Ishikawa (cell line): ENCODE measurements around the gene OR3A1.

Experiments used
- CEBPB ChIP-seq: IDR thresholded peaks from 2 replicates; pipeline ENCODE4 v1.6.1; 2012
- CREB1 ChIP-seq: IDR thresholded peaks from 2 replicates; pipeline ENCODE4 v1.6.1; 2012; ENCODE audit warnings: low read depth
- EP300 ChIP-seq: IDR thresholded peaks from 2 replicates; pipeline ENCODE4 v1.6.1; 2012; ENCODE audit warnings: borderline replicate concordance
- FOXM1 ChIP-seq: IDR thresholded peaks from 2 replicates; pipeline ENCODE4 v1.6.1; 2012; ENCODE audit warnings: low read depth, borderline replicate concordance
- MAX ChIP-seq: IDR thresholded peaks from 2 replicates; pipeline ENCODE4 v1.6.1; 2012
- RAD21 ChIP-seq: IDR thresholded peaks from 2 replicates; pipeline ENCODE4 v1.6.1; 2012; ENCODE audit warnings: low read depth
- TAF1 ChIP-seq: IDR thresholded peaks from 2 replicates; pipeline ENCODE4 v1.6.1; 2012; ENCODE audit warnings: low read depth, mild to moderate bottlenecking
- YY1 ChIP-seq: IDR thresholded peaks from 2 replicates; pipeline ENCODE4 v1.6.1; 2012; ENCODE audit warnings: low read depth

GRCh38 chr17:3295632-3296031, 2.5 kb downstream of the OR3A1 start:
- no peak for TF ChIP-seq MAX
- no peak for TF ChIP-seq RAD21
- no peak for TF ChIP-seq EP300
- no peak for TF ChIP-seq CREB1
- no peak for TF ChIP-seq FOXM1
- TF ChIP-seq TAF1, result no peak
- no peak for TF ChIP-seq YY1
- TF ChIP-seq CEBPB, result no peak
